Measurements from ENCODE around the gene C9orf43.
"Not testable (repeated sequence)": the region's sequence is repeated elsewhere in the genome, so short reads cannot be mapped to it uniquely, and the experiment has no call there.

C9orf43 gene

GRCh38 chr9:113410207-113410864, at the start of gene C9orf43, which contains the start of gene POLE3:
TSS of gene C9orf43 (plus strand) at chr9:113410747. CDS start at chr9:113413494, 2,747 bp downstream.
TSS of gene POLE3 (minus strand) at chr9:113410675. CDS start at chr9:113410293, 382 bp downstream.
- peak; percentile 88 for DNase-seq (ENCODE audit: low read depth in 2 of 2)

DNA sequence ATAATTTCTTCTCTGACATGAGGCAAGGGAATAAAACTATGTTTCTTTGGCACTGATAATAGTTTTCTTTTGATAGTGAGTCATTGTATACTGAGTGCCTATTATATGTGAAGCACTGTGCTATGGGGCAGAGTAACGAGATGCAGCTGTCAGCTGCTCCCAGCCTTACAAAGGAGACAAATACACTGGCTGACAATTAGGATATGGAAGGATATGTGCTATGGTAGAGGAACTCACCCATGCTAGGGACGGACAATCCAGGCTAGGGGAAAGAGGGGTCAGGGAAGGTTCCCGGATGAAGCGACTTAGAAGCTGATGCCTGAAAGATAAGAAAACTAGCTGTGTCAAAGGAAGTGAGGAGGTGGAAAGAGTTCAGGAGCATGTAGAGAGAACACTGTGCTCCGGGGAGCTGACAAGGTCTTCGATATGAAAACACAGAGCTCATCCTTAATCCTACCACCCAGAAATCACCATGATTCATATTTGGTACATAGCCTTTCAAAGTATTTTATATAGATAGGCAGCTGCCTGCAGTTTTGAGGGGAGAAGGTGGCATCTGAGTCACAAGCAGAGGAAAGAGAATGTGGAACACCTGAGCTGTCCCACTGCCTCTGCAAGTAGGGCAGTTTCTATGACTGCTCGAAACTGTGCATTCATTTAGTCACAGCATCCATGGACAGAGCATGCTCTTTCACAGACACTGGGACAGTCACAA, 49.1 kb upstream of the C9orf43 start:
- DNase-seq (ENCODE audit: low read depth in 2 of 2): no peak

DNA sequence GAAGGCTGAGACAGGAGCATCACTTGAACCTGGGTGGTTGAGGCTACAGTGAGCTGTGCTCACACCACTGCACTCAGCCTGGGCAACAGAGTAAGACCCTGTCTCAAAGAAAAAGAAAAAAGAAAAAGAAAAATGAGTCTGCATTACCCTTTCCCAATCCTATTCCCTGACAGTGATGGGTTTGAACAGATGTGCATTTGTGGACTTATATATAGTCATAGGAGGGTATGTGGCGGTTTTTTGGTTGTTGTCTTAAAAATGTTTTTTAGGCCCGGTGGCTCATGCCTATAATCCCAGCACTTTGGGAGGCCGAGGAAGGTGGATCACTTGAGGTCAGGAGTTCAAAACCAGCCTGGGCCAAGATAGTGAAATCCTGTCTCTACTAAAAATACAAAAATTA, 47.2 kb upstream of the C9orf43 start:
- DNase-seq (ENCODE audit: low read depth in 2 of 2): no peak

- DNase-seq (ENCODE audit: low read depth in 2 of 2): no peak
These were observed 45.6 kb upstream of the C9orf43 start for GRCh38 chr9:113364951-113365350.

DNA sequence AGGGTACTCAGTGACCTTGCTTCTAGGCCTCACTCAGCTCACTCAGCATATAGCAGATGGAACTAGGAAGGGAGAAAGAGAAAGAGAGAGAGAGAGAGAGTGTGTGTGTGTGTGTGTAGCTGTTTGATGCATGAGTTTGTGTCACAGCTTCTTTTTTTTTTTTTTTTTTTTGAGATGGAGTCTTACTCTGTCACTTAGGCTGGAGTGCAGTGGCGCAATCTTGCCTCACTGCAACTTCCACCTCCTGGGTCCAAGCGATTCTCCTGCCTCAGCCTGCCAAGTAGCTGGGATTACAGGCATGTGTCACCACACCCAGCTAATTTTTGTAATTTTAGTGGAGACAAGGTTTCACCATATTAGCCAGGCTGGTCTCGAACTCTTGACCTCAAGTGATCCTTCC, 44.9 kb upstream of the C9orf43 start:
- DNase-seq (ENCODE audit: low read depth in 2 of 2): not testable (repeated sequence)

DNA sequence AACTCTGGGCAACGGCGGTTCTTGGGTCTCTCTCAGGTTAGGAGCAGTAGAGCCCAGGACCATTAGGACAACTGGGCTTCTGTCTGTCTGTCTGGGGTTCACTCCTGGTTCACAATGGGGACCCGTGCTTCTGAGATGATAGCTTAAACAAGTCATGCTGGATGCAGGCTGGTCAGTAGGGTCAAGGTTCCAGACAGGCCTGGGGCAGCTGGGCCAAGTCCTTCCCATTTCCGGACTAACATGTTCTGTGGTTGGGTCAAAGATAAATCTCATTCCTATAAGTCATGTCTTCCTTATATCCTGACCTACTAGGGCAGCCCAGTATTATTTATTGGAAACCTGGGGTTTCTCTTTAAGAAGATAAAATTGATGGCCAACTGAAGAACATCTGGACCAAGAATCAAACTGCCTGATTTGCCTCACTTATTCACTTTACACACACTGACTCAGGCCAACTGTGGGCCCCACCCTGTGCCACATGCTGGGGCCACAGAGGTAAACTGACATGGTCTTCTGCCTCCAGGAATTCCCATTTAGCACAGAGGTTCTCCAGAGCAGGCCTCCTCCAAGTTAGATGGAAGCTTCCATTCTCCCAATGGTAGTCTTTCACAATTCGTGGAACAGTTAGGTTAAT, 42.1 kb upstream of the C9orf43 start:
- DNase-seq (ENCODE audit: low read depth in 2 of 2): no peak

- DNase-seq (ENCODE audit: low read depth in 2 of 2): no peak
These were observed 41.3 kb upstream of the C9orf43 start for GRCh38 chr9:113368982-113369854.

GRCh38 chr9:113369855-113370140, 40.7 kb upstream of the C9orf43 start:
- DNase-seq (ENCODE audit: low read depth in 2 of 2): no peak

DNA sequence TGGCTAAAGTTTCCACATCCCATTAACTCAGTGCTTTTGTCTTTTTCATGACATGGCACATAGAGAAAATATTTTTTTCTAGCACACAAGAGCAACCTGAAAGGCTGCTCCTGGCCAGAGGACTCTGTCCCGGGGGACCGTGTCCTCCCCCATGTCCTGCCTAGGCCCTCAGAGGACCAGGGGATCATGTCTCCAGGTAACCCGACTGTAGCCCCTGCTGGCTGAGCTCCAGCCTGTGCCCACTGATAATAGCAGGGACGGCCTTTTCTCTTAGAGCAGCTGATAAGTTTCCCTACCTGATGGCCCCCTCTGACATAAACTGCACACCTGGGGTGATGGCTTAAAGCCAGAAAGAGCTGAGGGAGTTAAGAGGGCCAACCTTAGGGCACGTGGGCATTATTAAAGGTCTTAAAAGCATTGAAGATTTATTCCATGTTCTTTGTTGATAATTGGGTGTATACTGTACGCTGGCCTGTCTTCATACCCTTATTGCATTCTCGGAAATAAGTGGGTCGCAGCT, 39.7 kb upstream of the C9orf43 start:
- DNase-seq (ENCODE audit: low read depth in 2 of 2): no peak

GRCh38 chr9:113372059-113372458, 38.5 kb upstream of the C9orf43 start:
- DNase-seq (ENCODE audit: low read depth in 2 of 2): no peak

GRCh38 chr9:113373256-113373655, 37.3 kb upstream of the C9orf43 start:
- DNase-seq (ENCODE audit: low read depth in 2 of 2): no peak

GRCh38 chr9:113373676-113374392, 36.7 kb upstream of the C9orf43 start:
- DNase-seq (ENCODE audit: low read depth in 2 of 2): no peak

DNA sequence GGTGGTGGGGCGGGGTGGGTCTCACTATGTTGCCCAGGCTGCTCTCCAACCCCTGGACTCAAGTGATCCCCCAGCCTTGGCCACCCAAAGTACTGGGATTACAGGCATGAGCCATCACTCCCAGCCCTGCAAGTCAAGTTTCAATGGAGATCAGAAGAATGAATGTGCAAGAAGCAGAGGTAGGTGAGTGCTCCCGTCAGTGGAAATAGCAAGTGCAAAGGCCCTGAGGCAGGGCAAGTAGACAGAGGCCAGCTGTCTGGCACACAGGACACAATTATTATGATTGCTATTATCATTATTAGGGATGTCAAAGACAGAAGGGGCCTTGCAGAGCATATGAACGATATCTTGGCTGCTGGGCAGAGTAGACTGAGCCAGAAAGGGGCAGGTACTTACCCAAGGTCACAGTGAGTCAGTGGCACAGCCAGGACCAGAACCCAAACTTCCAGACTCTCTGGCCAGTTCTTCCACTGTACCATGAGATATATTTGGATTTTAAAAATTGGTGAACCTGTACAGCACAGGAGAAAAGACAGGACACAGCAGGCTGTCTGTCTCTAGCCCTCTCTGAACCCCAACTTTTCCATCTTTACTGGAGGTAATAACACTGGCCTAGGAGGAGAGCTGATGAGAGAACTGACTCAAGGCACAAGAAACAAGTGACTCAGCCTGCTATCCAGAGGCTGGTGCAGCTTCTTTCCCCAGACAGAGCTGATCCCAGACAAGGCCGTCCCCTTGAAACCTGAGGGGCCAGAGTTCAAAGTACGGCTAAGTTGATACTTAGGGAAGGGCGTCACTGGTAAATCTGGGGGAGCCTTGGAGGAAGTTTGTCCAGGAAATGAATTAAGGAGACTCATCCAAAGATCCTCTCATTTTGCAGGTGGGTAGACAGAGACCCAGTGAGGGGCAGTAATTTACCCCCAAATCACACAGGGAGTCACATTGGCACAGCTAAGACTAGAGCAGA, 35.2 kb upstream of the C9orf43 start:
- DNase-seq (ENCODE audit: low read depth in 2 of 2): no peak

DNA sequence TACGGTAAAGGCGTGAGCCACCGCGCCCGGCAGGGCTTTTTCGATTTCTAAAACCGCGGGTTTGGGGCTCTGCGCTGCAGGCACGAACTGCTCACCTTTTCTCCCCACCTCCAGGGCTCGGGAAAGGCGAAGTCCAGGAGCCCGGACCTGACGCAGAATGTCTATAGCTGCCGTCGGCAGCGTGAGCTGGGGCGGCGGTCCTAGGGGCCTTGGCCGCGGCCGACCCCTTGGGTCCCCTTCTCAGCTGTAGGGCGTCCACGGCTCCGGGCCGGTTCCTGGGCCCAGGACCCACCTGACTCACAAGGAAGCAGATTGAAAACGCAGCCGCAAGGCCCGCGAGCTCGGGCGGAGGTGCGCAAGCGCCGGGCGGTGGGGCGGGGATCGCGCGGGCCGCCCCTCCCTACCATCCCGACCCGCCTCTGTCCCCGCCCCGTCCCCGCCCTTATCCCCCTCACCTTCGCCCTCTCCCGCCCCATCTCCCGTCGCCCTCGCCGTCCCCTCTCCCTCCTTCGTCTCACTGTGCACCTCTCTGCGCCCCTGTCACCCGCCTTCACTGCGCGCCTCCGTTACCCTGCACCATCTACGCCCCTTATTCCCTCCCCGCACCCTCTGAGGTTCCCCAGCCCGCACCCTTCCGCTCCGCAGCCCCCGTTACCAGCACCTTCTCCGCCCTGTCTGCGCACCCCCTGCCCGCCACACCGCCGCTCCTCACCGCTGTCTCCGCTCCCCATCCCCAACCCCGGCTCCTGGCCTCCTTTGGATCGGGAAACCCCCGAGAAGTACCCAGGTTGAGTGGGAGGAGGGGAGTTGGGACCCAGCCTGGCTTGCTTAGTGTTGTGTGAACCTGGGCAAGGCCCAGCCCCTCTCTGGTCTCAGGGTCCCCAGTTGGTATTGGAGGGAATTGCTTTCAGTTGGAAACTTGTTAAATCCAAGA, 33.6 kb upstream of the C9orf43 start, which contains the start of gene HDHD3:
Gene HDHD3 (minus strand): TSS at position 353 of the 934 bp plus-strand sequence. CDS start 2,632 bp downstream, outside the sequence.
- peak in 1 of 2 experiments; percentile 34 for DNase-seq (ENCODE audit: low read depth in 2 of 2)

- DNase-seq (ENCODE audit: low read depth in 2 of 2): not testable (repeated sequence)
These were observed 31.3 kb upstream of the C9orf43 start for GRCh38 chr9:113379094-113379828.

DNA sequence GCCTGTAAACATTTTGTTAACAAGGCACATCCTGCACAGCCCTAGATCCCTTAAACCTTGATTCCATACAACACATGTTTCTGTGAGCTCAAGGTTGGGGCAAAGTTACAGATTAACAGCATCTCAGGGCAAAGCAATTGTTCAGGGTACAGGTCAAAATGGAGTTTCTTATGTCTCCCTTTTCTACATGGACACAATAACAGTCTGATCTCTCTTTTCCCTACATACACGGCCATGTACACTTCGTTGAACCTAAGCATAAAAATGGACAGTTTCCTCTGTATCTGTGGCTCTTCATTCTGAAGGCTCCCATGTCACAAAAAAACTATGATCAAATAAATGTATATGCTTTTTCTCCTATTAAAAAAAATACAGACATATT, 30.7 kb upstream of the C9orf43 start:
- not testable (repeated sequence) for DNase-seq (ENCODE audit: low read depth in 2 of 2)

- DNase-seq (ENCODE audit: low read depth in 2 of 2): no peak
These were observed 29.6 kb upstream of the C9orf43 start for GRCh38 chr9:113380869-113381378.

- not testable (repeated sequence) for DNase-seq (ENCODE audit: low read depth in 2 of 2)
These were observed 29.1 kb upstream of the C9orf43 start for GRCh38 chr9:113381441-113381840.
